SU-DHL-6 (cell line): ENCODE data around the gene TBRG1.

Source experiments
- H2AFZ ChIP-seq: fragments of 200-600 bp; sonication (generic); 2 replicates; pipeline ENCODE4 v1.6.1; 2014; ENCODE audit warnings: low read depth, mild to moderate bottlenecking, moderate library complexity, mixed read lengths, antibody characterized with exemption, low read length; ENCODE audit not compliant: severe bottlenecking
- H3F3A ChIP-seq: fragments of 200-600 bp; shearing (Covaris generic); 2 replicates; pipeline ENCODE4 v1.6.0; 2016; ENCODE audit warnings: antibody characterized with exemption, mild to moderate bottlenecking; ENCODE audit not compliant: insufficient read depth
- H3K27ac ChIP-seq: fragments of 200-600 bp; sonication (generic); 2 replicates; pipeline ENCODE4 v1.5.1; 2016; ENCODE audit warnings: low read depth, mild to moderate bottlenecking, low read length, moderate library complexity, mixed read lengths
- H3K27me3 ChIP-seq: fragments of 200-600 bp; sonication (generic), shearing (Covaris generic); 2 replicates; pipeline ENCODE4 v1.6.0; 2014; ENCODE audit warnings: mild to moderate bottlenecking, low read length
- H3K36me3 ChIP-seq: fragments of 200-600 bp; sonication (generic); 2 replicates; pipeline ENCODE4 v1.6.1; 2014; ENCODE audit warnings: mild to moderate bottlenecking, low read length, mixed read lengths
- H3K4me2 ChIP-seq: fragments of 300-600, 200-600 bp; shearing (Covaris generic), sonication (generic); 2 replicates; pipeline ENCODE4 v1.6.0; 2014; ENCODE audit warnings: low read length, low read depth, mild to moderate bottlenecking; ENCODE audit not compliant: poor library complexity, severe bottlenecking
- H3K4me3 ChIP-seq: fragments of 200-600 bp; sonication (generic); 2 replicates; pipeline ENCODE4 v1.5.1; 2014; ENCODE audit warnings: antibody characterized with exemption, low read length, mild to moderate bottlenecking, mixed read lengths; ENCODE audit not compliant: insufficient read depth, poor library complexity, severe bottlenecking
- H3K79me2 ChIP-seq: fragments of 200-600 bp; sonication (generic); 2 replicates; pipeline ENCODE4 v1.6.1; 2014; ENCODE audit warnings: mild to moderate bottlenecking, low read length, moderate library complexity; ENCODE audit not compliant: insufficient read depth
- H3K9ac ChIP-seq: fragments of 200-600 bp; sonication (generic); 2 replicates; pipeline ENCODE4 v1.7.0; 2014; ENCODE audit warnings: mild to moderate bottlenecking, low read length
- H3K9me2 ChIP-seq: fragments of 200-600 bp; sonication (generic); replicated peaks from 2 replicates; pipeline ENCODE4 v1.6.1; 2014; ENCODE audit warnings: low read length; ENCODE audit not compliant: insufficient read depth
- H3K9me3 ChIP-seq: fragments of 200-600 bp; sonication (generic); 2 replicates; pipeline ENCODE4 v1.6.1; 2014; ENCODE audit warnings: low read length, mixed read lengths; ENCODE audit not compliant: insufficient read depth
- H4K20me1 ChIP-seq: fragments of 200-600 bp; sonication (generic); 2 replicates; pipeline ENCODE4 v1.6.1; 2014; ENCODE audit warnings: low read depth, mild to moderate bottlenecking, antibody characterized with exemption, low read length, moderate library complexity, mixed read lengths
- EZH2phosphoT487 ChIP-seq: fragments of 200-600 bp; sonication (generic), shearing (Covaris generic); conservative IDR thresholded peaks from 2 replicates; pipeline ENCODE4 v1.6.1; 2018; ENCODE audit warnings: mild to moderate bottlenecking, antibody characterized with exemption, low read length, moderate library complexity, mixed read lengths
- TF ChIP-seq, protein P1 (sequence below): fragments of 200-600 bp; sonication (generic); IDR thresholded peaks from one replicate; pipeline ENCODE4 v1.5.1; 2017; ENCODE audit warnings: antibody characterized with exemption, mild to moderate bottlenecking, low read length, moderate library complexity; ENCODE audit not compliant: insufficient read depth, poor library complexity, severe bottlenecking

Gene TBRG1

DNA sequence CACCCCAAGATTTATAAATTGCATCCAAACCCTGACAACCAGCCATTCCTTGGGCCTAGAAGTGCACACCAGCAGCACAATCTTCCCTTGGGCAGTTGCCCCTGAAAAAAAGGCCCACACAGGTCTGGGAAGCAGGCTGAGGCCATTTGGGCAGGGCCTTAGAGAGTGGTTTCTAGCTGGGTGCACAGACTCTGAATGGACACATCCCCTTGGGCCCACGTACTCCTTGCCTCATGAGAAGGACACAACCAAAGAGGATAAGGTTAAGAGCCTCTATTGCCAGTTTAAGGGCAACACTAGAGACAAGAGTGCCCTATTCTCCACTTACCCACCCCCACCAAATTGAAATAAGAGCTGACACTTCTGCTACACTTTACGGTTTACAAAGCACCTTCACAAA is 12.4 kb upstream of the TBRG1 start:
- no peaks in the 10 kb centered on the region for H3K9me3 ChIP-seq
- H3K27ac ChIP-seq = no peak overlapping the region

DNA sequence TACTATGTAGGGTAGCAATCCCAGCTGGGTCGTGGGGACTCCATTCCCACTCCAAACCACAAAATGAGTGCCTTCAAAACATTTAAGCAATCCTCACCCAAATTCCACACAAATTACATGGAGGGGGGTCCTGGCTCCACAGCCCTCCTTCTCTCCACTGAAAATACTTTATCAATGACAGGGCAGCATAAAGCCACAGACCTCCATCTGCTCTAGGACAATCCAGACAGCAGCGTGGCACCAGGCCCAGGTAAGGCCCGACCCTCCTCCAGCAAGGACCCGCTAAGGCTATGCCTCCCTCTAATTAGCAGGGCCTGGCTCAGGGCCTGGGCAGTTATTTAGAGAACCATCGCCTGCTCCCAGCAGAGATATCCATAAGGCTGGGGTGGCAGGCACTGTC is 11.6 kb upstream of the TBRG1 start, which contains the start of gene PANX3:
Gene PANX3 (plus strand): TSS at position 365 of the 400 bp plus-strand sequence. CDS start 129 bp downstream, outside the sequence.
- no peak within 1 kb of the TSS for H3K27ac ChIP-seq
- H2AFZ ChIP-seq = no peak within 1 kb of the TSS
- H3K4me3 ChIP-seq = no peak within 1 kb of the TSS
- H3K27me3 ChIP-seq = no peaks in the 10 kb centered on the region
- no peak for TF ChIP-seq EZH2phosphoT487
- TF ChIP-seq, protein P1, sequence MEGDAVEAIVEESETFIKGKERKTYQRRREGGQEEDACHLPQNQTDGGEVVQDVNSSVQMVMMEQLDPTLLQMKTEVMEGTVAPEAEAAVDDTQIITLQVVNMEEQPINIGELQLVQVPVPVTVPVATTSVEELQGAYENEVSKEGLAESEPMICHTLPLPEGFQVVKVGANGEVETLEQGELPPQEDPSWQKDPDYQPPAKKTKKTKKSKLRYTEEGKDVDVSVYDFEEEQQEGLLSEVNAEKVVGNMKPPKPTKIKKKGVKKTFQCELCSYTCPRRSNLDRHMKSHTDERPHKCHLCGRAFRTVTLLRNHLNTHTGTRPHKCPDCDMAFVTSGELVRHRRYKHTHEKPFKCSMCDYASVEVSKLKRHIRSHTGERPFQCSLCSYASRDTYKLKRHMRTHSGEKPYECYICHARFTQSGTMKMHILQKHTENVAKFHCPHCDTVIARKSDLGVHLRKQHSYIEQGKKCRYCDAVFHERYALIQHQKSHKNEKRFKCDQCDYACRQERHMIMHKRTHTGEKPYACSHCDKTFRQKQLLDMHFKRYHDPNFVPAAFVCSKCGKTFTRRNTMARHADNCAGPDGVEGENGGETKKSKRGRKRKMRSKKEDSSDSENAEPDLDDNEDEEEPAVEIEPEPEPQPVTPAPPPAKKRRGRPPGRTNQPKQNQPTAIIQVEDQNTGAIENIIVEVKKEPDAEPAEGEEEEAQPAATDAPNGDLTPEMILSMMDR = no peak
- no peaks in the 10 kb centered on the region for H3K9me2 ChIP-seq
- H3K9me3 ChIP-seq = no peaks in the 10 kb centered on the region
- H3K4me2 ChIP-seq = no peak within 1 kb of the TSS
- no peaks in the 10 kb centered on the region for H4K20me1 ChIP-seq
- H3F3A ChIP-seq = no peaks in the 10 kb centered on the region
- no peaks in the 10 kb centered on the region for H3K79me2 ChIP-seq
- no peak within 1 kb of the TSS for H3K9ac ChIP-seq
- no peaks in the 10 kb centered on the region for H3K36me3 ChIP-seq

More for the DNA sequence above, 12.4 kb upstream of the TBRG1 start:
- Histone ChIP-seq H3K4me2 (no peak overlapping the region), H3K9ac (no peak overlapping the region), H2AFZ (no peak overlapping the region), H3K79me2 (no peaks in the 10 kb centered on the region), H3K9me2 (no peaks in the 10 kb centered on the region), H3K36me3 (no peaks in the 10 kb centered on the region), H4K20me1 (no peaks in the 10 kb centered on the region), H3F3A (no peaks in the 10 kb centered on the region), H3K27me3 (no peaks in the 10 kb centered on the region), H3K4me3 (no peak overlapping the region)
- TF ChIP-seq, protein P1 = no peak
- no peak for TF ChIP-seq EZH2phosphoT487

GRCh38 chr11:124612045-124612444 is 10.6 kb upstream of the TBRG1 start:
- Histone ChIP-seq H3K79me2 (no peaks in the 10 kb centered on the region), H4K20me1 (no peaks in the 10 kb centered on the region), H3K9me3 (no peaks in the 10 kb centered on the region), H3K27ac (no peak overlapping the region), H2AFZ (no peak overlapping the region), H3K27me3 (no peaks in the 10 kb centered on the region), H3K36me3 (no peaks in the 10 kb centered on the region), H3K4me3 (no peak overlapping the region), H3K4me2 (no peak overlapping the region), H3K9me2 (no peaks in the 10 kb centered on the region), H3F3A (no peaks in the 10 kb centered on the region), H3K9ac (no peak overlapping the region)
- TF ChIP-seq, protein P1 = no peak
- TF ChIP-seq EZH2phosphoT487 = no peak
